ENCODE data around the gene ASXL1. TPM values are rescaled to one million over a fixed set of nuclear protein-coding genes. Genes with fewer than 3 reads are reported as not detected.
A peak's percentile ranks its signal among the peaks of the same experiment; 100 is the strongest.

Gene ASXL1
- total RNA-seq, 1 donor from 2014 or later, result 36.3 TPM

GRCh38 chr20:32434434-32434833, 76.3 kb downstream of the ASXL1 start:
- intact Hi-C loops (cut with DNase I), result loop anchor here (5.0 kb wide), 1 partner anchor 43 kb away; no protein-coding TSS in a partner anchor
- DNase-seq (ENCODE audit: low spot score), result no peak

DNA sequence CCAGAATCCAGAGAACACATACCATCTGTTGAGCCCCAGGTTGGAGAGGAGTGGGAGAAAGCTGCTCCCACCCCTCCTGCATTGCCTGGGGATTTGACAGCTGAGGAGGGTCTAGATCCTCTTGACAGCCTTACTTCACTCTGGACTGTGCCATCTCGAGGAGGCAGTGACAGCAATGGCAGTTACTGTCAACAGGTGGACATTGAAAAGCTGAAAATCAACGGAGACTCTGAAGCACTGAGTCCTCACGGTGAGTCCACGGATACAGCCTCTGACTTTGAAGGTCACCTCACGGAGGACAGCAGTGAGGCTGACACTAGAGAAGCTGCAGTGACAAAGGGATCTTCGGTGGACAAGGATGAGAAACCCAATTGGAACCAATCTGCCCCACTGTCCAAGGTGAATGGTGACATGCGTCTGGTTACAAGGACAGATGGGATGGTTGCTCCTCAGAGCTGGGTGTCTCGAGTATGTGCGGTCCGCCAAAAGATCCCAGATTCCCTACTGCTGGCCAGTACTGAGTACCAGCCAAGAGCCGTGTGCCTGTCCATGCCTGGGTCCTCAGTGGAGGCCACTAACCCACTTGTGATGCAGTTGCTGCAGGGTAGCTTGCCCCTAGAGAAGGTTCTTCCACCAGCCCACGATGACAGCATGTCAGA, 77.4 kb downstream of the ASXL1 start:
- intact Hi-C loops (cut with DNase I), result no loop called here
- DNase-seq (ENCODE audit: low spot score), result no peak

DNA sequence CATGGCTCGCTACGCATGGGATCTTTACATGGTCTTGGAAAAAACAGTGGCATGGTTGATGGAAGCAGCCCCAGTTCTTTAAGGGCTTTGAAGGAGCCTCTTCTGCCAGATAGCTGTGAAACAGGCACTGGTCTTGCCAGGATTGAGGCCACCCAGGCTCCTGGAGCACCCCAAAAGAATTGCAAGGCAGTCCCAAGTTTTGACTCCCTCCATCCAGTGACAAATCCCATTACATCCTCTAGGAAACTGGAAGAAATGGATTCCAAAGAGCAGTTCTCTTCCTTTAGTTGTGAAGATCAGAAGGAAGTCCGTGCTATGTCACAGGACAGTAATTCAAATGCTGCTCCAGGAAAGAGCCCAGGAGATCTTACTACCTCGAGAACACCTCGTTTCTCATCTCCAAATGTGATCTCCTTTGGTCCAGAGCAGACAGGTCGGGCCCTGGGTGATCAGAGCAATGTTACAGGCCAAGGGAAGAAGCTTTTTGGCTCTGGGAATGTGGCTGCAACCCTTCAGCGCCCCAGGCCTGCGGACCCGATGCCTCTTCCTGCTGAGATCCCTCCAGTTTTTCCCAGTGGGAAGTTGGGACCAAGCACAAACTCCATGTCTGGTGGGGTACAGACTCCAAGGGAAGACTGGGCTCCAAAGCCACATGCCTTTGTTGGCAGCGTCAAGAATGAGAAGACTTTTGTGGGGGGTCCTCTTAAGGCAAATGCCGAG, 78.2 kb downstream of the ASXL1 start:
- intact Hi-C loops (cut with DNase I), result no loop called here
- DNase-seq (ENCODE audit: low spot score), result no peak

DNA sequence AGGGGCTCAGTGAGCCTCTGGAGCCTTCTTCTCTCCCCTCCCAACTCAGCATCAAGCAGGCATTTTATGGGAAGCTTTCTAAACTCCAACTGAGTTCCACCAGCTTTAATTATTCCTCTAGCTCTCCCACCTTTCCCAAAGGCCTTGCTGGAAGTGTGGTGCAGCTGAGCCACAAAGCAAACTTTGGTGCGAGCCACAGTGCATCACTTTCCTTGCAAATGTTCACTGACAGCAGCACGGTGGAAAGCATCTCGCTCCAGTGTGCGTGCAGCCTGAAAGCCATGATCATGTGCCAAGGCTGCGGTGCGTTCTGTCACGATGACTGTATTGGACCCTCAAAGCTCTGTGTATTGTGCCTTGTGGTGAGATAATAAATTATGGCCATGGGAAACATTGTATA, 78.8 kb downstream of the ASXL1 start:
- intact Hi-C loops (cut with DNase I), result no loop called here
- DNase-seq (ENCODE audit: low spot score), result no peak

- intact Hi-C loops (cut with DNase I), result no loop called here
- no peak for DNase-seq (ENCODE audit: low spot score)
Observed at GRCh38 chr20:32437391-32438074, 79.4 kb downstream of the ASXL1 start.

GRCh38 chr20:32438331-32438858, 80.3 kb downstream of the ASXL1 start:
- intact Hi-C loops (cut with DNase I), result no loop called here
- DNase-seq (ENCODE audit: low spot score), result no peak

DNA sequence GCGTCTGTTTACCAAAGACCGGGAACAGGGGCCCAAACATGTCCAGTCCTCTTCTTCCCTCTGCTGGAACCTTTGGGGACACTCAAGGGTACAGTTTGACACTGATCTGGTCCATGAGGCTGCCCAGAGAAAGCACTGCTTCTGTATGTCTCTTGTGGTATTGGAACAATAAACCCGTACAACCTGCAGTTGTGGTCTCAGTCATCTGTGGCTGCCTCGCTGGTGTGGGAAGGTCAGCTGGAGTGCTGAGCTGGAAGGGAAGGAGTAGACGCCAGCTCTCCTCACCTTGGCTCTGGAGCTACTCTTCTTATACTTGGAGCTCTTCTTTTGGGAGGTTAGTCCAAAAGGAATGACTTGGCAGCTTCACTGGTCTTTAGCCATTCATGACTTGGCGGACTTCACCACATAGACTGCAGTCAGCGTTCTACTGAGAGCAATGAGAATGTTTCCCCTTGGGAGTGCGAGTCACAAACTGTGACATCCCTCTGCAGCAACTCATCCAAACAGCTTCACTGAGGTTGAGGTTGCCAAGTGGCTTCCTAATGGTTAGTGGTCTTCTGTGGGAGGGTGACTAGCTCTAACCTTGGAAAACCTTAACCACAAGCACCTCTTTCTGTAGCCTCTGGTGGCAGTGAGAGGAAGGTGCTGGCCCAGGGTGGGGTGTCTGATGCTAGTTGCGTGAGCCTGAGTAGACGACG, 81.2 kb downstream of the ASXL1 start:
- DNase-seq (ENCODE audit: low spot score), result no peak
- intact Hi-C loops (cut with DNase I), result no loop called here

- DNase-seq (ENCODE audit: low spot score), result no peak
- intact Hi-C loops (cut with DNase I), result no loop called here
Observed at GRCh38 chr20:32440069-32440757, 82.1 kb downstream of the ASXL1 start.

DNA sequence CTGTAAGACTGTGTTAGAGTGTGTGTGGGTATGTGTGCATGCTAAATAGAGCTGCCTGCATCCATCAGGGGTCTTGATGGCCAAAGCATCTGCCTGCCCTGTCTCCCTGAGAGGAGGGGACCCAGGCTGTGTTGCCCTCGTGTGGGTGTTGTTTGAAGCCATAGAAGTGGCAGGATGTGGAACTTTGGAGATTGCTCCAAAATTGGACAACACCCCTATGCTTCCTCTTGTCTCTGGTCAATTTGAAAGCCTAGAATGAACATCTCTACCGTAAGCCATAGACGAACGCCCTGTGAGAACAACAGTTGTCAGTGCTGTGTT, 82.6 kb downstream of the ASXL1 start:
- intact Hi-C loops (cut with DNase I), result no loop called here
- no peak for DNase-seq (ENCODE audit: low spot score)

DNA sequence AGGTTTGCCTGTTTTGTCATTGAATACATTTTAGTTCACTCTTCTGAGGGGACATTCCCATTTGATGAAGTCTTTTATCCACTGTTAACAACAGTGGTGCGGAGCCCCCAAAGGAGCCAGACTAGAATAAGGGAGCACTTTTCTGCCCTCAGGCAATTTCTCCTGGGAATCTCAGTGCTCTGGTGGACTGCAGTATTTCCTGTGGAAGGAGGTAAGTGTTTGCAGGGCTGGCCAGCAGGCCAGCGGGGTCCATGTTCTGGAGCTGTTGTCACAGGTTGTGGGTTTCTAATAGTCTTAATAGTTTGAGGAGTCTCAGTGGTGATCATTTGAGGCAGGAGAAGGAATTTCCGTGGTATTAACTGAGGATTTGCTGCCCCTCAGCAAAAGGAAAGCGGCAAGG, 83.5 kb downstream of the ASXL1 start:
- no peak for DNase-seq (ENCODE audit: low spot score)
- intact Hi-C loops (cut with DNase I), result no loop called here

DNA sequence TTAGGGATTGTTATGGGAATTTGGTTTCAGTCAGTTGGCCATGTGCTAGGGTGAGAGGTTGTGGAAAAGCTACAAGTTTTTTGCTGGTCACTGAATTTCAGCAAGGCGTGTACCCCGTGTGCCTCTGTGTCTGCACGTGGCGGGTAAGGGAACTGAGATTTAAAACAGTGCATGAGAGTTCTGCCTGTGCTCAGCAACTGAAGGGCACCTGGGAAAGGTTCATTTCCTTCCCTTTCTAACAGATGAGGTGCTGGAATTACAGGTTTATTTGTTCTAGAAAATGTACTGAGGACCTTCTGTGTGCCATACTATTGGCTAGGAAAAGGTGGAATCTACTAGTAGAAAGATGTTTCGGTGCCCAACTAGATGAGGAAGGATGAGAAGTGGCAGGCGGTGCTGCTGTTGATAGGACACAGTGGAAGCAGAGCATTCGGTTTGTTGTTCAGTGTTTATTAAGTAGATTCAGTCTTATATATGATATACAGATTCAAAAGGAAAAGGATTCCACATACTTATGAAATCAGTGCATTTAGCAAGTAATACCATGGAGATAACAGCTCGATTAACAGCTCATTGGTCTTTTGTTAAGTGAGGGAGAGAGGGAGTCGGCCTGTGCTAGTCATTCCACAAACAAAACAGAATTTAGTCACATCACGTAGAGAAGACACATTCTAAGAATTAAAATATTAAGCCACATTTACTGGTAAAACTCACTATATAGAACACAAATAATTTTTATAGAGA, 84.7 kb downstream of the ASXL1 start:
- intact Hi-C loops (cut with DNase I), result no loop called here
- DNase-seq (ENCODE audit: low spot score), result no peak

GRCh38 chr20:32443386-32443974, 85.3 kb downstream of the ASXL1 start:
- intact Hi-C loops (cut with DNase I), result no loop called here
- DNase-seq (ENCODE audit: low spot score), result no peak

- no peak for DNase-seq (ENCODE audit: low spot score)
- intact Hi-C loops (cut with DNase I), result no loop called here
Observed at GRCh38 chr20:32444474-32445220, 86.5 kb downstream of the ASXL1 start.

DNA sequence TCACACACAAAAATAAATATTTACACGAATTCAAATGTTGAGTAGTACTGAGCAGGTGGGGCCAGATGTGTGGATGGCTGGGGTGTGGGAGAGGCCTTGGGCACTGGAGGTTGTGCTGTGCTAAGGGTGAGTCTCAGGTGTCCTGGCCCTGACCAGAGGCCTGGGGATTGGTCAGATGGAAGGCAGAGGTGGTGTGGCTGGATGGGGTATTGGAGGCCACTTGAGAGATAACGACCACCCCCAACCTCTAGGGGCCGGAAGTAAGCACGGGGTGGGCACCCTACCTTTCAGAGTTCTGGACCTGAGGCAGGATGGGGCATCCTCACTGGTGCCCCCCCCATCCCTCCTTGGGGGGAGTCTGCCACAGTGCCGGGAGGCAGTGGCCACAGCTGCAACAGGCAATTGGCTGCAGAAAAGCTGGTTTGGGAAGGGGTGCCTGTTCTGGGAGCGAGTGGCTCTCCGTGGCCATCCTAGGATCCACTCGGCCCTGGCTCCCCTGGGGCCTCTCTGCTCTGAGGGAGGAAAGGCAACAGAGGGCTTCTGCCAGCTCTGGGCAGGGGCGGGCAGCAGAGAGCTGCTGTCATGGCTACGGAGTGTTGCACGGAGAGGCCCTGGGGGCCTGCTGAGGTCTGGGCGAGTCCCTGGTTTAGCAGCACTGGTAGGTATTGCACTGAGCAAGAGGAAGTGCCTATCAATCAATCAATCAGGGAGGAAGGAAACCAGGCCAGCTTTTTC, 87.6 kb downstream of the ASXL1 start:
- DNase-seq (ENCODE audit: low spot score), result peak; percentile 71
- intact Hi-C loops (cut with DNase I), result no loop called here

DNA sequence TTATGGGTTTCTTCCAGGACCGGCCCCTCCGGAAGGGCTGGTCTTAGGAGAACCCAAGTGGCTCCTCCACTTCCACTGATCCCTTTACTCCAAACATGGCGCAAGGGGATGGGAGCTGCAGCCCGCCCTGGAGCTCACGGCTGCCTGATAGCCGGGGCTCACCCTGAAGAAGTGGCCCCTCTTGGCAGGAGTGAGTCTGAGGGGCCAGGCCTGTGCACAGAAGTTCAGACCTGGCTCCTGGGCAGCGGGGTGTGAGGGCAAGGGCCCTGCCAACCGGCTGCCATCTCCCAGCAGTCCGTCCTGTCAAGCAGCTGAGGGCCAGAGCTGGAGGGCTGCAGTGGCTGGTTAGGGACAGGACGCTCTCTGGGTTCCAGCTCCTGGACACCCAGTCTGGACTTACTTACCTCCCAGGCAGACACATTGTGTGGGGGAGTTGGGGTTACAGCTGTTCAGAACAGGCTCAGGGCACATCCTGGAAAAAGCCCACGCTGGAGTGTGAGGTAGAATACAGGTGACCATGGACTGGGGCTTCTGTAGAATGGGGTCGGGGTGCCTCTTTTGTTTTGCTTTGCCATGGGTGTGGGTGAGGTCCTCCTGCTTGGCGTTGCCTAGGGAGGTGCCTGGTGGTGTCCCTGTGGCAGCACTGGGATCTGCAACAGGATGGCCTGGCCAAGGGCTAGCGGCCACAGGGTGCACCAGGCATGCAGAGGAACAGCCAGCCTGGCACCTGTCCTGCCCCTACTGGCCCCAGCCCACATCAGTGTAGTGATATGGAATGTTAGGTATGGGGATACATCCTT, 88.4 kb downstream of the ASXL1 start:
- DNase-seq (ENCODE audit: low spot score), result peak; percentile 55
- intact Hi-C loops (cut with DNase I), result no loop called here

All from cardiac septum (tissue), 1 donor.